Endothelial cell of umbilical vein (primary cell): Measurements from ENCODE around the gene POP5.

Experiments
- CTCF ChIP-seq, 2 donors: IDR thresholded peaks; 1 replicate in 1 of 2; 2 replicates in 1 of 2; pipeline ENCODE4 v1.5.1; 2011; ENCODE audit warnings: low read length in 2 of 2, mild to moderate bottlenecking in 2 of 2, moderate library complexity in 2 of 2, control low read depth in 1 of 2, inconsistent platforms in 1 of 2, low read depth in 1 of 2; ENCODE audit not compliant: insufficient read depth in 1 of 2; ENCODE audit errors: extremely low read depth in 1 of 2
- EZH2 ChIP-seq: IDR thresholded peaks from 2 replicates; pipeline ENCODE4 v1.6.1; 2012; ENCODE audit warnings: borderline replicate concordance, low read depth, mild to moderate bottlenecking, moderate library complexity, low read length, inconsistent platforms; ENCODE audit not compliant: severe bottlenecking
- POLR2A ChIP-seq: IDR thresholded peaks from 2 replicates; pipeline ENCODE4 v1.6.1; 2012; ENCODE audit warnings: low read depth, mild to moderate bottlenecking, control low read depth, low read length
- POLR2AphosphoS5 ChIP-seq: IDR thresholded peaks from 2 replicates; pipeline ENCODE4 v1.6.1; 2012; ENCODE audit warnings: low read depth, mild to moderate bottlenecking, control low read depth, low read length, moderate library complexity; ENCODE audit not compliant: insufficient read depth
- TF ChIP-seq, protein P1 (sequence below): IDR thresholded peaks from 2 replicates; pipeline ENCODE4 v1.6.1; 2011; ENCODE audit not compliant: insufficient read depth, insufficient read length

DNA sequence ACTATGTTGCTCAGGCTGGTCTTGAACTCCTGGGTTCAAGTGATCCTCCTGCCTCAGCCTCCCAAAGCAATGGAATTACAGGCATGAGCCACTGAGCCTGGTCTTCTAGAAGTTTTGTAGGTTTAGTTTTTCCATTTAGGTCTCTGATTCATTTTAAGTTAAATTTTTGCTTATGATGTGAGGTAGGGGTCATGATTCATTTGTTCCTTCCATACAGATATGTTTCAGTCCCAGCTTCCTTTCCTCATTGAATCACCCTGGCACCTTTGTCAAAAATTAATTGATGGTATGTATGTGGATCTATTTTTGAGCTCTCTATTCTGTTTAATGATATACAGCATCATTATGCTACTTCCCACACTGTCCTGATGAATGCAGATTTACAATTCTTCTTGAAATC is 33.6 kb upstream of the POP5 start:
- TF ChIP-seq CTCF (IDR thresholded peaks at IDR 0.05; ENCODE audit: extremely low read depth in 1 of 2, insufficient read depth in 1 of 2, low read depth in 1 of 2, low read length in 2 of 2): no peak
- TF ChIP-seq POLR2AphosphoS5: no peak
- TF ChIP-seq POLR2A: no peak
- no peak for TF ChIP-seq EZH2
- TF ChIP-seq, protein P1, sequence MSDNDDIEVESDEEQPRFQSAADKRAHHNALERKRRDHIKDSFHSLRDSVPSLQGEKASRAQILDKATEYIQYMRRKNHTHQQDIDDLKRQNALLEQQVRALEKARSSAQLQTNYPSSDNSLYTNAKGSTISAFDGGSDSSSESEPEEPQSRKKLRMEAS: no peak
